NCI-H2029 treated with DMSO at 0.1 percent for 48 hours (cell line): ENCODE results near the gene CDYL2.
"Not testable (repeated sequence)": the region's sequence is repeated elsewhere in the genome, so short reads cannot be mapped to it uniquely, and the experiment has no call there.

Source experiments
- DNase-seq: peaks from one replicate; lab custom pipeline; 2025; lab: John Stamatoyannopoulos, UW

The CDYL2 gene

GRCh38 chr16:80804526-80805383 lies at the start of gene CDYL2:
Gene CDYL2 (minus strand): TSS chr16:80804598. CDS start chr16:80804173, 425 bp downstream.
- DNase-seq: no peak

- no peak for DNase-seq
These were observed 48.0 kb upstream of the CDYL2 start for GRCh38 chr16:80852261-80852872.

- no peak for DNase-seq
These were observed 47.4 kb upstream of the CDYL2 start for GRCh38 chr16:80851831-80852230.

GRCh38 chr16:80850757-80851156 lies 46.4 kb upstream of the CDYL2 start:
- no peak for DNase-seq

- no peak for DNase-seq
These were observed 44.5 kb upstream of the CDYL2 start for GRCh38 chr16:80848862-80849261.

GRCh38 chr16:80846680-80847079 lies 42.3 kb upstream of the CDYL2 start:
- DNase-seq: no peak

GRCh38 chr16:80846275-80846674 lies 41.9 kb upstream of the CDYL2 start:
- no peak for DNase-seq

- DNase-seq: no peak
These were observed 40.0 kb upstream of the CDYL2 start for GRCh38 chr16:80844395-80844794.

GRCh38 chr16:80841231-80841630 lies 36.8 kb upstream of the CDYL2 start:
- no peak for DNase-seq

GRCh38 chr16:80837533-80838147 lies 33.2 kb upstream of the CDYL2 start:
- no peak for DNase-seq

- DNase-seq: no peak
These were observed 32.4 kb upstream of the CDYL2 start for GRCh38 chr16:80836846-80837245.

- no peak for DNase-seq
These were observed 31.8 kb upstream of the CDYL2 start for GRCh38 chr16:80836202-80836601.

- DNase-seq: no peak
These were observed 26.6 kb upstream of the CDYL2 start for GRCh38 chr16:80831039-80831438.

- DNase-seq: no peak
These were observed 24.1 kb upstream of the CDYL2 start for GRCh38 chr16:80828495-80828894.

- DNase-seq: no peak
These were observed 22.6 kb upstream of the CDYL2 start for GRCh38 chr16:80827007-80827406.

GRCh38 chr16:80825365-80825758 lies 21.0 kb upstream of the CDYL2 start:
- DNase-seq: no peak

- peak; percentile 2 for DNase-seq
These were observed 20.4 kb upstream of the CDYL2 start for GRCh38 chr16:80824623-80825364.

- DNase-seq: no peak
These were observed 15.6 kb upstream of the CDYL2 start for GRCh38 chr16:80819988-80820387.

- no peak for DNase-seq
These were observed 12.0 kb upstream of the CDYL2 start for GRCh38 chr16:80816356-80816755.

GRCh38 chr16:80815278-80815677 lies 10.9 kb upstream of the CDYL2 start:
- not testable (repeated sequence) for DNase-seq

- no peak for DNase-seq
These were observed 8.2 kb upstream of the CDYL2 start for GRCh38 chr16:80812593-80812992.

- DNase-seq: no peak
These were observed 5.0 kb upstream of the CDYL2 start for GRCh38 chr16:80809366-80809765.
